ENCODE results near the gene PYDC2.
A peak's percentile ranks its signal among the peaks of the same experiment; 100 is the strongest.

PYDC2 gene

DNA sequence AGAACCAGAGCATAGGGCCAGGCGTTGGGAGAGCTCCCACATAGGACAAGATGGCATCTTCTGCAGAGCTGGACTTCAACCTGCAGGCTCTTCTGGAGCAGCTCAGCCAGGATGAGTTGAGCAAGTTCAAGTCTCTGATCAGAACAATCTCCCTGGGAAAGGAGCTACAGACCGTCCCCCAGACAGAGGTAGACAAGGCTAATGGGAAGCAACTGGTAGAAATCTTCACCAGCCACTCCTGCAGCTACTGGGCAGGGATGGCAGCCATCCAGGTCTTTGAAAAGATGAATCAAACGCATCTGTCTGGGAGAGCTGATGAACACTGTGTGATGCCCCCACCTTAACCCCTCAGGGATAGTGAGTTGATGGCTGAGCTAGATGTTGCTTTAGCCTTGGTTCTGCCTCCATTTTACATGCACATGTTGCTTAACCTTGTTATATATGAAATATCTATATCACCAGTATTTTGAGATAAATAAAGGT is at the start of gene PYDC2:
TSS of gene PYDC2 (plus strand) at position 51 of the 483 bp plus-strand sequence. CDS start at position 51, 0 bp downstream.
- no peak for DNase-seq (ENCODE audit: low read depth)
- TF ChIP-seq, protein P1, sequence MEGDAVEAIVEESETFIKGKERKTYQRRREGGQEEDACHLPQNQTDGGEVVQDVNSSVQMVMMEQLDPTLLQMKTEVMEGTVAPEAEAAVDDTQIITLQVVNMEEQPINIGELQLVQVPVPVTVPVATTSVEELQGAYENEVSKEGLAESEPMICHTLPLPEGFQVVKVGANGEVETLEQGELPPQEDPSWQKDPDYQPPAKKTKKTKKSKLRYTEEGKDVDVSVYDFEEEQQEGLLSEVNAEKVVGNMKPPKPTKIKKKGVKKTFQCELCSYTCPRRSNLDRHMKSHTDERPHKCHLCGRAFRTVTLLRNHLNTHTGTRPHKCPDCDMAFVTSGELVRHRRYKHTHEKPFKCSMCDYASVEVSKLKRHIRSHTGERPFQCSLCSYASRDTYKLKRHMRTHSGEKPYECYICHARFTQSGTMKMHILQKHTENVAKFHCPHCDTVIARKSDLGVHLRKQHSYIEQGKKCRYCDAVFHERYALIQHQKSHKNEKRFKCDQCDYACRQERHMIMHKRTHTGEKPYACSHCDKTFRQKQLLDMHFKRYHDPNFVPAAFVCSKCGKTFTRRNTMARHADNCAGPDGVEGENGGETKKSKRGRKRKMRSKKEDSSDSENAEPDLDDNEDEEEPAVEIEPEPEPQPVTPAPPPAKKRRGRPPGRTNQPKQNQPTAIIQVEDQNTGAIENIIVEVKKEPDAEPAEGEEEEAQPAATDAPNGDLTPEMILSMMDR (conservative IDR thresholded peaks at IDR 0.05; ENCODE audit: low read depth, low read length) = no peak
- no peak within 1 kb of the TSS for H3K4me3 ChIP-seq (ENCODE audit: low read depth, low read length)

DNA sequence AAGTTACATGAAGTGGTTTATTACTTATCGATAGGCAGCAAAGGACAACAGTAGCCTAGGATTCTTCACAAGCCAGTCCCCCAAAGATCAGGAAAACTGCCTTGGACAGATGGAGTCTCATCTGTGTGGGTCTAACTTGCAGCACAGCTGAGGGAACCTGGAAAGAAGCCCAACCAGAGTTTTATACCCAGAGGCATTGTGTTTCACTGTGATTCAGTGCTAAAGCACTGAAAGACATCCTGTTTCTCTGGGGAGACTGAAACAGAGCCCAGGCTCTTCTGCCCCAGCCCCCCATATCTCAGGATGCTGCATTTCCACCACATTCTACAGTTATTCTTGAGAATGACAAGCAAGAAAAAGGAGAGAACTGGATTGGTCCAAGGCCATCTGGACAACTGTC is 48.2 kb upstream of the PYDC2 start:
- no peak overlapping the region for H3K4me3 ChIP-seq (ENCODE audit: low read depth, low read length)
- DNase-seq (ENCODE audit: low read depth) = peak; percentile 90
- TF ChIP-seq, protein P1 (conservative IDR thresholded peaks at IDR 0.05; ENCODE audit: low read depth, low read length) = no peak

DNA sequence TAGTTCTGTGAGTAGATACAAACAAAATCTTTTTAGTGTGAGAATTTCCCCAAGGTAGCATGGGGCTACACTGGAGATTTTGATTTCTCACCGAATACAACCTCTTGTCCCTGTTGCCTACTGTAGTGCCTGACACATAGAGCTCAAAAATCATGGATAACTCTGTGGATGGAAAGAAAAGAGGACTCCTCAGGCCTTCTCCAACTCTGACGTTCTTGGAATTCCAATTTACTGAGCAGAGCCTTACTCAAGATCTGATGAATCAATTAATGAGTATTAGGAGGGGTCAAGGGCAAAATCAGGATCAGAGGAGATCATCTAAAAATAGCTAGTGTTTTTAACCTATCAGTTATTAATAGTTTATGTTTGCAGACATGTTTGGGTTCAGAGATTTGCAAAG is 46.7 kb upstream of the PYDC2 start:
- TF ChIP-seq, protein P1 (conservative IDR thresholded peaks at IDR 0.05; ENCODE audit: low read depth, low read length) = no peak
- H3K4me3 ChIP-seq (ENCODE audit: low read depth, low read length) = no peak overlapping the region
- no peak for DNase-seq (ENCODE audit: low read depth)

DNA sequence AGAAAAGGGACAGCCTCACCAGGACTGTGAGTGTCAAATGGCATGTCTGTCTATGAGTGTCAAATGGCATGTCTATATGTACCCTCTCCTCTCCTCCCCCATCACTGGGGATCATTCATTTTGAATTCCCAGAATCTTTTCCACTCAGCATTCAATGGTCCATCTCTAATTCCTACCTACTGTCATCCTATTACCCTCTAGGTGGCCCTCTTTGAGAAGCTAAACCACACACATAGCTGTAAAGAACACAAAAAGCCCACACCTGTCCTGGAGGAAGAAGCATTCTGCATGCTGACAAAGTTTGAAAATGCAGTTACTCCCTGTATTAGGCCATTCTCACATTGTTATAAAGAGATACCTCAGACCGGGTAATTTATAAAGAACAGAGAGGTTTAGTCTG is 46.2 kb upstream of the PYDC2 start:
- TF ChIP-seq, protein P1 (conservative IDR thresholded peaks at IDR 0.05; ENCODE audit: low read depth, low read length) = no peak
- no peak overlapping the region for H3K4me3 ChIP-seq (ENCODE audit: low read depth, low read length)
- DNase-seq (ENCODE audit: low read depth) = no peak

DNA sequence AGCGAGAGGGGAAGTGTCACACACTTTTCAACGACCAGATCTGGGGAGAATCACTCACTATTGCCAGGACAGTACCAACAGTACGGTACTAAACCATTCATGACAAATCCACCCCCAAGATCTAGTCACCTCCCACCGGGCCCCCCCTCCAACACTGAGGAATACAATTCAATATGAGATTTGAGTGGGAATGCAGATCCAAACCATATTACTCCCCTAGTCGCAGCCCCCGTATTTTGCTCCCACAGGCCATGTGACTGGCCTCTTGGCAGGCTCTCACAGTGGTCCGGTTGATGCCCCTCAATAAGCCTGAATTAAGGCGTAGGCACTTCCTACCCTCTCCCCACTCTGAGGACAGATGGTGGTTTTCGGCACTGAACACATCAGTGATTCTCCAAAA is 45.4 kb upstream of the PYDC2 start:
- H3K4me3 ChIP-seq (ENCODE audit: low read depth, low read length) = no peak overlapping the region
- TF ChIP-seq, protein P1 (conservative IDR thresholded peaks at IDR 0.05; ENCODE audit: low read depth, low read length) = no peak
- no peak for DNase-seq (ENCODE audit: low read depth)

DNA sequence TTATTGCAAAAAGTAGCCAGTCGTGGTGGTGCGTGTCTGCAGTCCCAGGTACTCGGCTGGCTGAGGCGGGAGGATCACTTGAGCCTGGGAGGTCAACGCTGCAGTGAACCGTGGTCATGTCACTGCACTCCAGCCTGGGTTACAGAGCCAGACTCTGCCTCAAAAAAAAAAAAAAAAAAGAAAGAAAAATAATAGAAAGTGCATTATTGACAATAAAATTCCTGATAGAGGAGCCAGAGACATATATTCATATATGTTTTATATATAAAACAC is 43.6 kb upstream of the PYDC2 start:
- DNase-seq (ENCODE audit: low read depth) = no peak
- TF ChIP-seq, protein P1 (conservative IDR thresholded peaks at IDR 0.05; ENCODE audit: low read depth, low read length) = no peak
- H3K4me3 ChIP-seq (ENCODE audit: low read depth, low read length) = no peak overlapping the region

DNA sequence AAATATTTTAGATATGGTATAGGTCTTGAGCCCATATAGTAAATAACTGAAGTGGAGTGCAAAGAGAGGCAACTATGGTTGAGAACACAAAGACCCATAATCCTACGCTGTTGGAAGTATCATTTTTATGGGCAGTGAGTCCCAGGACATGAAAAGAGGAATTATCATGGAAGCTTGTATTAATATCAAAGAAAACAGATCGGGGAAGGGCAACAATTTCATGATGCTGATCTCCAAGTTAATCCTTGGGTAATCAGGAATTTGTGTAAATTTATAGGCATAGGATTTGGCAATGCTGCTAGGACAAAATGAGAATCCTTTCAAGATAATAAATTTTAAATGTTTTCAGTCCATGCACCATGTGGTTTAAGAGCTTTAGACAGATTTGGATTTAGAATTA is 40.2 kb upstream of the PYDC2 start:
- TF ChIP-seq, protein P1 (conservative IDR thresholded peaks at IDR 0.05; ENCODE audit: low read depth, low read length) = no peak
- no peak for DNase-seq (ENCODE audit: low read depth)
- no peak overlapping the region for H3K4me3 ChIP-seq (ENCODE audit: low read depth, low read length)

Data from choroid plexus epithelial cell (primary cell).